GM12801 (cell line): Measurements from ENCODE around the gene DDO.

ENCODE experiments used
- TF ChIP-seq, protein P1 (sequence below): IDR thresholded peaks from one replicate; pipeline ENCODE4 v1.5.1; 2011; ENCODE audit warnings: control low read depth; ENCODE audit not compliant: insufficient read length; ENCODE audit errors: extremely low read depth

The DDO gene

DNA sequence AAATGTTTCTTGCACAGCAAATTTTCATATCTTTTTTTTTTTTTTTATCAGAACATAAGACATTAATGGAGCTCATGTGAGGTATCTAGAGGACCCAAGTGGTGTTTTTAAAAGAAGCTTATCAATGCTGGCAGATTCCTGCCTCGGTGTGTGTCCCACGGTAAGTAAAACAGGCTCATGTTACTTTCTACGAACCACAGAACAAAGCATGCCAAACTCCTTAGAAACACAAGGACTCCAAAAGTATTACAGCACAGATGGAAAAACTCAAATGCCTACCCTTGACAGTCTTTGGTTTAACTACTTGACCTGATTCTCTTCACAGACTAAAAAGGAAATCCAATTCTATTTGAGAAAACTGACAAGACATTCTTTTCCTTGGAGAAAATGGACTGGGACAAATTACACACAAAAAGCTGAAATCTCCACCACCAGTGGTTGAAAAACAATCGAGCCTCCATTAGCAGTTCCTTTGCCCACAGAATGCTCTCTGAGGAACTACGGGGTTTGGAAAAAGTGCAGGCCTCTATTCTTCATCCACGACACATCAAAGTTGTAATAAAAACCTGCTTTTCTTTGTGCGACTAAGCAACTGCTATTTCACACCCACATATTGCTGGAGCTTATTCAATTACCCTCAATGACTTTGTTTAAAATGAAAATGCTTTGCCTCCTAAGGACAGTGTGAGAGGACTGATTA lies 62.7 kb downstream of the DDO start:
- TF ChIP-seq, protein P1, sequence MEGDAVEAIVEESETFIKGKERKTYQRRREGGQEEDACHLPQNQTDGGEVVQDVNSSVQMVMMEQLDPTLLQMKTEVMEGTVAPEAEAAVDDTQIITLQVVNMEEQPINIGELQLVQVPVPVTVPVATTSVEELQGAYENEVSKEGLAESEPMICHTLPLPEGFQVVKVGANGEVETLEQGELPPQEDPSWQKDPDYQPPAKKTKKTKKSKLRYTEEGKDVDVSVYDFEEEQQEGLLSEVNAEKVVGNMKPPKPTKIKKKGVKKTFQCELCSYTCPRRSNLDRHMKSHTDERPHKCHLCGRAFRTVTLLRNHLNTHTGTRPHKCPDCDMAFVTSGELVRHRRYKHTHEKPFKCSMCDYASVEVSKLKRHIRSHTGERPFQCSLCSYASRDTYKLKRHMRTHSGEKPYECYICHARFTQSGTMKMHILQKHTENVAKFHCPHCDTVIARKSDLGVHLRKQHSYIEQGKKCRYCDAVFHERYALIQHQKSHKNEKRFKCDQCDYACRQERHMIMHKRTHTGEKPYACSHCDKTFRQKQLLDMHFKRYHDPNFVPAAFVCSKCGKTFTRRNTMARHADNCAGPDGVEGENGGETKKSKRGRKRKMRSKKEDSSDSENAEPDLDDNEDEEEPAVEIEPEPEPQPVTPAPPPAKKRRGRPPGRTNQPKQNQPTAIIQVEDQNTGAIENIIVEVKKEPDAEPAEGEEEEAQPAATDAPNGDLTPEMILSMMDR: no peak

DNA sequence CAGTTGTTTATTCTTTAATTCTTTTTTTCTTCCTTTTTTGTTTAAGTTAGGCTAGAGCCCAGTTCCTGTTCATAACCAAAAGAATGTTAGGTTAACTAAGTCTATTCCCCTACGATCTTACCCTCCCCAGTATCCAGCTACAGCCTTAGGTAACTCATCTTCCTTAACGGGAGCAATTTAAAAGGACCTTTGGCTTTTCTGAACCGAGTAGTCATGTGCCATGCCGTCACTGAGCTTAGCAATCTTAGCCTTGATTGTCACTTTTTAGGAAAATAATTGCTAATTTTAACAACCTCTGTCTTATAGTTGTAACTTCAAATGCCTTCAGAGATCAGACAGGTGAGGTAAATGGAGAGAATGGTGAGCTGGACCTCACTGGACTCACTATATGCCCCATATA lies 63.4 kb downstream of the DDO start:
- TF ChIP-seq, protein P1: no peak

DNA sequence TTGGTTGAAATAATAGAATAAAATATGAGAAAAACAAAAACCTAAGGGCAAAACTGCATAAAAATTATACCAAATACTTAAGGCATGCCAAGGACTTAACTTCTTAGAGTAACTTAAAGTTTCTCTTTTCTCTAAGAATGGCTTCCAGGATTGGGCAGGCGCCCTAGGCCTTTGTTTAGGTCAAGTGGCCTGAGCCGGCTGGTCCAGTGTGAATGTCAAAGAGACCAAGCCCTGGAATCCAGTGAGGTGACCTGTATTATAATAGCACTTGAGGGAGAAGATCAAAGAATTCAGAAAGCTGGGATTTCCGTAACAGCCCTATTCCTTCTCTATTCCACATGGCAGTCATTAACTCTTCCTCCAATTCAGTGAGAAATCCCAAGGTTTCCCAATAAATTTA lies 63.8 kb downstream of the DDO start:
- TF ChIP-seq, protein P1: no peak

DNA sequence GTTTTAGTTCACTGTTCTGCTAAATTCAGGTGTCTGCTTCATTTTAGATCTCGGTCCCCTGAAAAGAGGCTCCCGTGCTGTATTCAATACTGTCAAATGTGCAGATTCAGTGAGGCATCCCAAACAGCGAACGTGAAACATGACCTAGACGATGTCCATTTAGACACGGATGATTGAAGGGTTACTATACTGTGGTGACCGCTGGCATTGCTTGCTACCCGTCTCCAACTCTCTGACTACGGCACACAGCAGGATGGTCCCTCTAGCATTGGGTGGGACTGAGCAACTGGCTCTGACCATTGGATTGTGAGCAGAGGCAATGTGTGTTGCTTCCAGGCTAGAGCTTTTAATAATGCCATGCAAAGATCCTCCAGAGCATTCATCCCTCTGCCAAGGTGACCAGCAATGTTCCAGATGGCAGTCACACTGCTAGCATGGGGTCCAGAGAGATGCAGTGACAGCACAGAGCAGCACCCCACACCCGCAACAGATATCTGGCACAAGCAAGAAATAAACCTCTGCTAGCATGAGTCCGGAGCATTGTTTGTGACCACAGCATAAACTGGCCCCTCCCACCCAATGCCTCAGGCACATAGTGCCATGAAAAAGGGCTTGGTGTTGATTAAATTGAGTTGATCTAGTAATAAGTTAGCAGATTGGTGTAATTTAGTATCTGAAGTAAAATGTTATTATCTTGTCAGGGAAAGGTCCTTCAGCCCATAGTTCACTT lies 66.2 kb downstream of the DDO start:
- TF ChIP-seq, protein P1: no peak

DNA sequence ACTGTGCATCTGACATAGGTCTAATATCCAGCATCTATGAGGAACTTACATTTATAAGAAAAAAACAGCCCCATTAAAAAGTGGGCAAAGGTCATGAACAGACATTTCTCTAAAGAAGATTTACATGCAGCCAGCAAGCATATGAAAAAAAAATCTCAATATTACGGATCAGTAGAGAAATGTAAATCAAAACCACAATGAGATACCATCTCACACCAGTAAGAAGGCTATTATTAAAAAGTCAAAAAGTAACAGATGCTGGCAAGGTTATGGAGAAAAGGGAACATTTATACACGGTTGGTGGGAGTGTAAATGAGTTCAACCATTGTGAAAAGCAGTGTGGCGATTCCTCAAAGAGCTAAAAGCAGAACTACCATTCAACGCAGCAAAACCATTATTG lies 70.3 kb downstream of the DDO start:
- TF ChIP-seq, protein P1: no peak

DNA sequence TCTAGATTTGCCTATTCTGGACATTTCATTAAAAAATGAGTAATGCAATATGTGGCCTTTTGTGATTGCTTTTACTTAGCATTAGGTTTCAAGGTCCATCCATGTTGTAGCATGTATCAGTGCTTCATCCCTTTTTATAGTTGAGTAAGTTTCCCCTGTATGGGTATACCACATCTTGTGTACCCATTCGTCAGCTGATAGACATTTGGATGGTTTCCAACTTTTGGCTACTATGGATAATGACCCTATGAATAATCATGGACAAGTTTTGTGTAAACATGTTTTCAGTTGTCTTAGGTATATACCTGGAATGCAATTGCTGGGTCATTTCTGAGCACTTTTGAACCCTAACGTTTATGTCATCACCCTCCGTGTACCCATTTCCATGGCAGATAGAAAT lies 72.6 kb downstream of the DDO start:
- TF ChIP-seq, protein P1: no peak
